DOHH2 (cell line): ENCODE measurements around the gene ITPR1.

Source experiments
- CTCF ChIP-seq: fragments of 200-600 bp; sonication (generic); IDR thresholded peaks from one replicate; pipeline ENCODE4 v1.5.1; 2014; ENCODE audit warnings: antibody characterized with exemption, mild to moderate bottlenecking, low read depth, low read length; ENCODE audit not compliant: poor library complexity, severe bottlenecking
- EZH2phosphoT487 ChIP-seq: fragments of 200-600 bp; sonication (generic); IDR thresholded peaks from 2 replicates; pipeline ENCODE4 v1.6.1; 2017; ENCODE audit warnings: borderline replicate concordance, mild to moderate bottlenecking, antibody characterized with exemption, low read length, moderate library complexity, mixed read lengths

GRCh38 chr3:4471907-4472306 lies 21.2 kb upstream of the ITPR1 start:
- TF ChIP-seq CTCF (no peak), EZH2phosphoT487 (no peak)
